Measurements from ENCODE around the gene HTR3E. TPM values are rescaled to one million over a fixed set of nuclear protein-coding genes. Genes with fewer than 3 reads are reported as not detected.

HTR3E gene
- total RNA-seq, 2 experiments from 2014 or later: not detected

DNA sequence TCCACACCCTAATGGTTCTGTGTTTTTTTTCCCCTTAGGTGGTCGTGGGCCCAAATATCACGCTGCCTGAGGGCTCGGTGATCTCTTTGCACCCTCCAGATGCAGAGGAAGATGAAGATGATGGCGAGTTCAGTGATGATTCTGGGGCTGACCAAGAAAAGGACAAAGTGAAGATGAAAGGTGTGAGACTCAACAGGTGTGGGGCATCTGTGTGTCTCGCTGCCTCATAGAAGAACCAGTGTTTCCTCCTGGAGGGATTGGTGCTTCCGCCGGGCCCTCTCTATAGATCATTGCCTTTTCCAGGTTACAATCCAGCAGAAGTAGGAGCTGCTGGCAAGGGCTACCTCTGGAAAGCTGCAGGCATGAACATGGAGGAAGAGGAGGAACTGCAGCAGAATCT is 45.3 kb downstream of the HTR3E start:
- CTCF ChIA-PET (ENCODE audit: unreplicated experiment): no interaction called here
- intact Hi-C loops (cut with micrococcal nuclease; ENCODE audit: unreplicated experiment): no loop called here
- POLR2A ChIA-PET: no interaction called here
- Histone ChIP-seq H4K20me1 (ENCODE audit: insufficient read depth, low read length) (no peaks in the 10 kb centered on the region), H2AFZ (ENCODE audit: low read length) (no peak overlapping the region), H3K36me3 (ENCODE audit: insufficient read depth, low read length) (peaks cover 95% of the 10 kb centered on the region), H3K4me3 (ENCODE audit: low read depth, low read length, poor library complexity, severe bottlenecking) (no peak overlapping the region), H3K4me1 (ENCODE audit: insufficient read depth, low read length, poor library complexity, severe bottlenecking) (peaks cover 15% of the 10 kb centered on the region), H3K79me2 (ENCODE audit: insufficient read depth, low read depth, low read length) (peaks cover 14% of the 10 kb centered on the region; the same call in 1 of the 2 replicates), H3K9me3 (ENCODE audit: low read length) (no peaks in the 10 kb centered on the region), H3K9me2 (ENCODE audit: insufficient read depth, low read length) (no peaks in the 10 kb centered on the region), H3K27ac (ENCODE audit: low read depth, low read length, poor library complexity, severe bottlenecking) (no peak overlapping the region), H3K4me2 (ENCODE audit: low read length) (no peak overlapping the region)
- TF ChIP-seq, protein P1, sequence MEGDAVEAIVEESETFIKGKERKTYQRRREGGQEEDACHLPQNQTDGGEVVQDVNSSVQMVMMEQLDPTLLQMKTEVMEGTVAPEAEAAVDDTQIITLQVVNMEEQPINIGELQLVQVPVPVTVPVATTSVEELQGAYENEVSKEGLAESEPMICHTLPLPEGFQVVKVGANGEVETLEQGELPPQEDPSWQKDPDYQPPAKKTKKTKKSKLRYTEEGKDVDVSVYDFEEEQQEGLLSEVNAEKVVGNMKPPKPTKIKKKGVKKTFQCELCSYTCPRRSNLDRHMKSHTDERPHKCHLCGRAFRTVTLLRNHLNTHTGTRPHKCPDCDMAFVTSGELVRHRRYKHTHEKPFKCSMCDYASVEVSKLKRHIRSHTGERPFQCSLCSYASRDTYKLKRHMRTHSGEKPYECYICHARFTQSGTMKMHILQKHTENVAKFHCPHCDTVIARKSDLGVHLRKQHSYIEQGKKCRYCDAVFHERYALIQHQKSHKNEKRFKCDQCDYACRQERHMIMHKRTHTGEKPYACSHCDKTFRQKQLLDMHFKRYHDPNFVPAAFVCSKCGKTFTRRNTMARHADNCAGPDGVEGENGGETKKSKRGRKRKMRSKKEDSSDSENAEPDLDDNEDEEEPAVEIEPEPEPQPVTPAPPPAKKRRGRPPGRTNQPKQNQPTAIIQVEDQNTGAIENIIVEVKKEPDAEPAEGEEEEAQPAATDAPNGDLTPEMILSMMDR (conservative IDR thresholded peaks at IDR 0.05; ENCODE audit: low read length): no peak
- TF ChIP-seq EZH2phosphoT487 (IDR thresholded peaks at IDR 0.05; ENCODE audit: borderline replicate concordance, low read depth, low read length): no peak
- DNase-seq (ENCODE audit: low spot score): no peak
- BruUV-seq (replicated peaks): no TSS peak

DNA sequence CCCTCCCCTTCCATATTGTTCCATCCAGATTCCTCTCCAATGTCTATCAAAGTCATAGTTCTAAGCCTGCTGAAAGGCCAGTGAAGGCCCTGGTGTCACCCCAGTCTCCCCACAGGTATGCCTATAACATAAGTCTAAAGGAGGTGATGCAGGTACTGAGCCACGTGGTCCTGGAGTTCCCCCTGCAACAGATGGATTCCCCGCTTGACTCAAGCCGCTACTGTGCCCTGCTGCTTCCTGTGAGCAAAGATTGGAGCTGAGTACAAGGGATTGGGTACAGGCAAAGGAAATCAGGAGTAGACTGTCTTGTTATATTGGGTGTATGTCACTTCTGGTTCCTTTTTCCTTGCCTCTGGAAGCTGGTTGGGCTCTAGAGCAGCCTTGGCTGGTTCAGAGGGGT is 46.5 kb downstream of the HTR3E start:
- CTCF ChIA-PET (ENCODE audit: unreplicated experiment): no interaction called here
- peaks cover 85% of the 10 kb centered on the region for H3K36me3 ChIP-seq (ENCODE audit: insufficient read depth, low read length)
- H3K9me3 ChIP-seq (ENCODE audit: low read length): no peaks in the 10 kb centered on the region
- intact Hi-C loops (cut with micrococcal nuclease; ENCODE audit: unreplicated experiment): no loop called here
- POLR2A ChIA-PET: no interaction called here
- no peaks in the 10 kb centered on the region for H4K20me1 ChIP-seq (ENCODE audit: insufficient read depth, low read length)
- BruUV-seq (replicated peaks): no TSS peak
- H2AFZ ChIP-seq (ENCODE audit: low read length): no peak overlapping the region
- no peaks in the 10 kb centered on the region for H3K9me2 ChIP-seq (ENCODE audit: insufficient read depth, low read length)
- no peak overlapping the region for H3K4me3 ChIP-seq (ENCODE audit: low read depth, low read length, poor library complexity, severe bottlenecking)
- H3K4me2 ChIP-seq (ENCODE audit: low read length): no peak overlapping the region
- H3K79me2 ChIP-seq (ENCODE audit: insufficient read depth, low read depth, low read length): peaks cover 4% of the 10 kb centered on the region; the same call in 1 of the 2 replicates
- DNase-seq (ENCODE audit: low spot score): no peak
- H3K4me1 ChIP-seq (ENCODE audit: insufficient read depth, low read length, poor library complexity, severe bottlenecking): peaks cover 12% of the 10 kb centered on the region
- no peak overlapping the region for H3K27ac ChIP-seq (ENCODE audit: low read depth, low read length, poor library complexity, severe bottlenecking)
- TF ChIP-seq EZH2phosphoT487 (IDR thresholded peaks at IDR 0.05; ENCODE audit: borderline replicate concordance, low read depth, low read length): no peak
- TF ChIP-seq, protein P1 (conservative IDR thresholded peaks at IDR 0.05; ENCODE audit: low read length): no peak

DNA sequence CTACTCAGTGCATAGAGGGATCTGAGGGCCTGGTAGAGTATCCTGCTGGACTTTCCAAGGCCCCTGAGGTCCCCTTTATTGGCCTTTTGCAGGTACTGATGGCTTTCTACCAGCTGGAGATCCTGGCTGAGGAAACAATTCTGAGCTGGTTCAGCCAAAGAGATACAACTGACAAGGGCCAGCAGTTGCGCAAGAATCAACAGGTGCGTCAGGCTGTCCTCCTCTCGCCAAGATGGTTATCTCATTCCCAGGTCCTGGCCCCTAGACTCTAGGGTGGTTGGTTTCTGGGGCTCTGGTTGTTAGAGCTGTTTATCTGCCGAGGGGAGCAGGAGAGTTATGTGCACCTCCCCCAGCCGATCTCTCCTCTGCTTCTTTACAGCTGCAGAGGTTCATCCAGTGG is 47.6 kb downstream of the HTR3E start:
- TF ChIP-seq, protein P1 (conservative IDR thresholded peaks at IDR 0.05; ENCODE audit: low read length): no peak
- TF ChIP-seq EZH2phosphoT487 (IDR thresholded peaks at IDR 0.05; ENCODE audit: borderline replicate concordance, low read depth, low read length): no peak
- no peak overlapping the region for H3K4me3 ChIP-seq (ENCODE audit: low read depth, low read length, poor library complexity, severe bottlenecking)
- POLR2A ChIA-PET: interaction anchor here (0.7 to 1.5 kb wide), 4 partner anchors 9 to 29 kb away, joined by 3 to 7 read pairs (median 3); partner anchors contain the start of genes DVL3 and EIF2B5
- CTCF ChIA-PET (ENCODE audit: unreplicated experiment): interaction anchor here (0.5 to 1.5 kb wide), 3 partner anchors 12 to 51 kb away, joined by 4 to 6 read pairs (median 4); no protein-coding TSS in a partner anchor
- peaks cover 12% of the 10 kb centered on the region for H3K4me1 ChIP-seq (ENCODE audit: insufficient read depth, low read length, poor library complexity, severe bottlenecking)
- H3K36me3 ChIP-seq (ENCODE audit: insufficient read depth, low read length): peaks cover 78% of the 10 kb centered on the region
- no peaks in the 10 kb centered on the region for H4K20me1 ChIP-seq (ENCODE audit: insufficient read depth, low read length)
- no peaks in the 10 kb centered on the region for H3K9me2 ChIP-seq (ENCODE audit: insufficient read depth, low read length)
- no peak overlapping the region for H3K4me2 ChIP-seq (ENCODE audit: low read length)
- H3K79me2 ChIP-seq (ENCODE audit: insufficient read depth, low read depth, low read length): no peaks in the 10 kb centered on the region
- DNase-seq (ENCODE audit: low spot score): no peak
- no peak overlapping the region for H2AFZ ChIP-seq (ENCODE audit: low read length)
- intact Hi-C loops (cut with micrococcal nuclease; ENCODE audit: unreplicated experiment): no loop called here
- no peaks in the 10 kb centered on the region for H3K9me3 ChIP-seq (ENCODE audit: low read length)
- no TSS peak for BruUV-seq (replicated peaks)
- no peak overlapping the region for H3K27ac ChIP-seq (ENCODE audit: low read depth, low read length, poor library complexity, severe bottlenecking)

All from OCI-LY7 (cell line).